RWPE1 (cell line): ENCODE measurements around the gene TIGD1.
A peak's percentile ranks its signal among the peaks of the same experiment; 100 is the strongest.

Experiments
- CTCF ChIA-PET: fragments of 350-600 bp; sonication (Branson Sonifier 250); formaldehyde crosslinking; extraction: SDS; loops from one replicate; lab custom pipeline; 2021; lab: Yijun Ruan, JAX
- POLR2A ChIA-PET: fragments of 400-600 bp; formaldehyde crosslinking; extraction: SDS; loops from one replicate; lab custom pipeline; 2020; ENCODE audit warnings: antibody characterized with exemption; ENCODE audit not compliant: low non-redundant PET; lab: Yijun Ruan, JAX
- DNase-seq: peaks from one replicate; pipeline ENCODE4 v3.0.0; 2012; ENCODE audit warnings: low spot score
- H3K27ac ChIP-seq: fragments of 450-650 bp; 2 replicates; pipeline ENCODE4 v1.5.1; 2017
- TF ChIP-seq, protein P1 (sequence below): fragments of 450-650 bp; conservative IDR thresholded peaks from 2 replicates; pipeline ENCODE4 v1.5.1; 2017; ENCODE audit warnings: low read depth, mild to moderate bottlenecking

Gene TIGD1

DNA sequence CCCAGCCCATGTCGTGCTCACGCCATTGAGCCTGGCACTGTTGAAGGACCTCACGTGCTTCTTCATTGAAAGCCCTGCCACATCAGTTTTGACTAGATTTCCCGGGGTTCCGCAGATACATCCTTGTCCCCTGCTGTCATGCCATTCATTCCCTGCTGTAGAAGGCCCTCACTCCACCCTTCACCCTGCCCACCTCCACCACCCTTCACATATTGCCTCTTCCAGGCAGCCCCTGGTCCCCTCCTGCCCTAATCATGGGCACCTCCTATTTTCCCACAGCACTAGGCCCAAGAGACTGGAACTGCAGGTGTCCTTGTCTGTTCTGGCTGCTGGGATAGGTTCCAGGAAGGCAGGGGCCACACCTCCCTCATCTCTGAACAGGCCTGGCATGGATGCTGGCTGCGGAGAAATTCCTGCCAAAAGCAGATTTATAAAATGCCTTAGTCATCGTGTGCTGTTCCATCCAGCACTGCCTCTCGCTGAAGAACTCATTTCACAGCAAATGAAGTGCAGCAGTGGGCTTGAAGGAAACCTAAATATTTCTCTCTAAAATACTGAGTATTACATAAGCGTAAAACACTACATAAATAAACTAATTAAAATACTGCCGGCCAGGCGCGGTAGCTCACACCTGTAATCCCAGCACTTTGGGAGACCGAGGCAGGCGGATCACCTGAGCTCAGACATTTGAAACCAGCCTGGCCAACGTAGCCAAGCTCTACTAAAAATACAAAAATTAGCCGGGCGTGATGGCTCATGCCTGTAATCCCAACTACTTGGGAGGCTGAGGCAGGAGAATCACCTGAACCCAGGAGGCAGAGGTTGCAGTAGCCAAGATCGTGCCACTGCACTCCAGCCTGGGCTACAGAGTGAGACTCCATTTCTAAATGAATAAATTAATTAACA is 38.6 kb upstream of the TIGD1 start:
- DNase-seq, result peak; percentile 82
- H3K27ac ChIP-seq, result peak overlapping the region; percentile 99
- ChIA-PET CTCF (no interaction called here), POLR2A (interaction anchor here (1.0 kb wide), 1 partner anchor 38 kb away, joined by 3 read pairs; the partner anchor contains the start of gene EIF4E2)
- TF ChIP-seq, protein P1, sequence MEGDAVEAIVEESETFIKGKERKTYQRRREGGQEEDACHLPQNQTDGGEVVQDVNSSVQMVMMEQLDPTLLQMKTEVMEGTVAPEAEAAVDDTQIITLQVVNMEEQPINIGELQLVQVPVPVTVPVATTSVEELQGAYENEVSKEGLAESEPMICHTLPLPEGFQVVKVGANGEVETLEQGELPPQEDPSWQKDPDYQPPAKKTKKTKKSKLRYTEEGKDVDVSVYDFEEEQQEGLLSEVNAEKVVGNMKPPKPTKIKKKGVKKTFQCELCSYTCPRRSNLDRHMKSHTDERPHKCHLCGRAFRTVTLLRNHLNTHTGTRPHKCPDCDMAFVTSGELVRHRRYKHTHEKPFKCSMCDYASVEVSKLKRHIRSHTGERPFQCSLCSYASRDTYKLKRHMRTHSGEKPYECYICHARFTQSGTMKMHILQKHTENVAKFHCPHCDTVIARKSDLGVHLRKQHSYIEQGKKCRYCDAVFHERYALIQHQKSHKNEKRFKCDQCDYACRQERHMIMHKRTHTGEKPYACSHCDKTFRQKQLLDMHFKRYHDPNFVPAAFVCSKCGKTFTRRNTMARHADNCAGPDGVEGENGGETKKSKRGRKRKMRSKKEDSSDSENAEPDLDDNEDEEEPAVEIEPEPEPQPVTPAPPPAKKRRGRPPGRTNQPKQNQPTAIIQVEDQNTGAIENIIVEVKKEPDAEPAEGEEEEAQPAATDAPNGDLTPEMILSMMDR, result no peak

DNA sequence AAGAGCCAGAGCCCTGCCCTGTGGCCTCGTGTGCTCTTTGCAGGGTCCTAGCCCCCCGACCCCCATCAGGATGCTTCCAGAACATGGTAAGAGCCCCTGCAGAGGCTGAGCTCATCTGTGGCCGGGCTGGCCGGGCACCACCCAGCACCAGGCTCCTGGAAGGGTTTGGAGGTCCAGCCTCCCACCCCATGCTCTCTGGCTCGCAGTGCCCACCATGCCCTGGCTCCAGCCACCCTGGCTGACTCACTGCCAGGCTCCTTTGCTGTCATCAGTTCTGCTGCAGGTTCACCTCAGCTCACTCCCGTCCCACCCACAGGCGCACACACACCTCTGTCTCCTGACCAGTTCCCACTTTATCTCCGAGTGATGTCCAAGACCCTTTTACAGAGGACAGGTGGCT is 37.7 kb upstream of the TIGD1 start:
- TF ChIP-seq, protein P1, result no peak

GRCh38 chr2:232587512-232587911 is 37.2 kb upstream of the TIGD1 start:
- DNase-seq, result no peak
- peak overlapping the region; percentile 99 for H3K27ac ChIP-seq
- CTCF ChIA-PET, result no interaction called here
- POLR2A ChIA-PET, result no interaction called here
- TF ChIP-seq, protein P1, result no peak

More for the DNA sequence above, 37.7 kb upstream of the TIGD1 start:
- peak overlapping the region; percentile 99 for H3K27ac ChIP-seq
- CTCF ChIA-PET, result no interaction called here
- POLR2A ChIA-PET, result no interaction called here
- no peak for DNase-seq

- CTCF ChIA-PET, result no interaction called here
- TF ChIP-seq, protein P1, result no peak
- peak overlapping the region; percentile 99 for H3K27ac ChIP-seq
- DNase-seq, result no peak
- POLR2A ChIA-PET, result no interaction called here
Measured at GRCh38 chr2:232586943-232587505, 36.7 kb upstream of the TIGD1 start.

- H3K27ac ChIP-seq, result no peak overlapping the region
- CTCF ChIA-PET, result no interaction called here
- TF ChIP-seq, protein P1, result no peak
- no peak for DNase-seq
- POLR2A ChIA-PET, result no interaction called here
Measured at GRCh38 chr2:232584238-232584637, 33.9 kb upstream of the TIGD1 start.

DNA sequence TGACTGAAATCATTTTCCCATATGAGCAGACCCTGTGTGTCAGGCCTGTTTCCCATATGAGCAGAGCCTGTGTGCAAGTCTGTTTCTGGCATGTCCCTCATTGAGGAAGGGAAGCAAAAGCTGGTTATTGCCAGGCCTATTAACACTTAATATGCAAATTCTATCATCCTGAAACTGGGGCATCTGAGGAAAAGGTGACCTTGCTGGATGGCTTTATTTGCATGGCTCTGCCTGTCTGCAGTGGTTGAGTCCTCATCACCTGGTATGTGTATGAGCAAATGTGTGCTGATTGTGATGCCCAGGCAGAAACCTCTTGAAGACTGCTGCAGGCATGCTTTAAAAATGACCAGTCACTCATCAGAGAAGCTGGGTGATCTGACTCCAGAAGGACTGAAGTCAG is 31.4 kb upstream of the TIGD1 start:
- CTCF ChIA-PET, result interaction anchor here (0.6 kb wide), 1 partner anchor 1725 kb away, joined by 3 read pairs; no protein-coding TSS in a partner anchor

More for the DNA sequence above, 31.4 kb upstream of the TIGD1 start:
- DNase-seq, result no peak
- H3K27ac ChIP-seq, result no peak overlapping the region
- POLR2A ChIA-PET, result no interaction called here
- TF ChIP-seq, protein P1, result no peak
